ENCODE results near the gene ZNF480. TPM values are rescaled to one million over a fixed set of nuclear protein-coding genes. Genes with fewer than 3 reads are reported as not detected.

ZNF480 gene
- total and polyA plus RNA-seq, 2 donors (not counting 3 experiments of a cell fraction or from before 2014, with no cell fraction given), result 3.6 to 10.0 TPM

DNA sequence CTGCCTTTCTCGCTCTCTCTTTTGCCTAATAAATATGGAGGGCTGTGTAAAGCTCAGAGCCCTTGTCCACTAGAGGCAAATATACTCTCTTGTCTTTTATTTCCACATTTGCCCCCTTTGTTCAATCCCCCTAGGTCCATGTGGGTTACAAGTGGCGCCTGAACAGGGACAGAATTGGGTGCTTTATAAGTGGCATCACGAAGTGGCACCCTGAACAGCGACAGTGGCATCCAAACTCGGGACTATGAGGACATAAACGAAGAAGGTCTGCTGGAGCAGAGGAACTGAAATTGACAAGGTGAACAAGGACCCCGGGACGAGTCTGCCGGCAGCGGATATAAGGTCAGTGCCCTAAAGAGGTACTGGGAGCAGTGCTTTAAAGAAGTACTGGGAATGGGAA is 34.8 kb downstream of the ZNF480 start:
- no peak overlapping the region for H3K27ac ChIP-seq (ENCODE audit: insufficient read depth, low read depth, low read length)
- BruUV-seq (replicated peaks), result no TSS peak
- TF ChIP-seq EZH2 (IDR thresholded peaks at IDR 0.05; ENCODE audit: borderline replicate concordance, low read depth, low read length, severe bottlenecking), result no peak
- TF ChIP-seq MYC (IDR thresholded peaks at IDR 0.05; ENCODE audit: low read depth, low read length), result no peak
- no peak for TF ChIP-seq CTCF (IDR thresholded peaks at IDR 0.05; ENCODE audit: extremely low read depth in 1 of 2, insufficient read depth in 1 of 2, low read depth in 1 of 2, low read length in 2 of 2)
- TF ChIP-seq JUN (IDR thresholded peaks at IDR 0.05; ENCODE audit: borderline replicate concordance, insufficient read depth, insufficient read length, low read depth), result no peak
- TF ChIP-seq POLR2AphosphoS5 (IDR thresholded peaks at IDR 0.05; ENCODE audit: insufficient read depth, low read depth, low read length), result no peak
- TF ChIP-seq MAX (IDR thresholded peaks at IDR 0.05; ENCODE audit: insufficient read depth, insufficient read length), result no peak
- no peak for TF ChIP-seq POLR2A (IDR thresholded peaks at IDR 0.05; ENCODE audit: low read depth, low read length)
- no peak for TF ChIP-seq FOS (IDR thresholded peaks at IDR 0.05; ENCODE audit: borderline replicate concordance, insufficient read depth, low read length)
- TF ChIP-seq GATA2 (IDR thresholded peaks at IDR 0.05; ENCODE audit: insufficient read depth, insufficient read length, low read depth, low read length), result no peak
- intact Hi-C loops (cut with micrococcal nuclease) (no loop called here), dilution Hi-C loops (cut with MboI; ENCODE audit: extremely low pct_ligation_motif_present, low sequenced_read_pairs) (no loop called here)
- DNase-seq (ENCODE audit: low read depth, low spot score), result no peak
- H3K9me3 ChIP-seq (replicated peaks; ENCODE audit: control insufficient read depth, insufficient read depth, low read length), result peaks cover 8% of the 10 kb centered on the region
- POLR2A ChIA-PET, result no interaction called here
- H2AFZ ChIP-seq (ENCODE audit: low read depth, low read length), result no peak overlapping the region
- no peaks in the 10 kb centered on the region for H3K79me2 ChIP-seq (ENCODE audit: control insufficient read depth, insufficient read depth, low read length)
- H3K4me2 ChIP-seq (ENCODE audit: insufficient read depth, low read length), result no peak overlapping the region
- CTCF ChIA-PET, result no interaction called here
- H3K4me1 ChIP-seq (ENCODE audit: control insufficient read depth, extremely low read depth, insufficient read depth, low read length), result peaks cover 3% of the 10 kb centered on the region
- no peak for FAIRE-seq
- no peaks in the 10 kb centered on the region for H4K20me1 ChIP-seq (replicated peaks; ENCODE audit: control insufficient read depth, extremely low read depth, insufficient read depth, low read length)
- H3K4me3 ChIP-seq (replicated peaks in 1 of 3; ENCODE audit: insufficient read depth in 1 of 3, low read depth in 1 of 3, low read length in 3 of 3), result no peak overlapping the region
- H3K27me3 ChIP-seq (ENCODE audit: control insufficient read depth in 2 of 2, insufficient read depth in 2 of 2, low read length in 2 of 2), result no peaks in the 10 kb centered on the region
- H3K9ac ChIP-seq (replicated peaks; ENCODE audit: extremely low read depth, insufficient read depth, low read length), result no peak overlapping the region
- H3K36me3 ChIP-seq (ENCODE audit: control insufficient read depth in 2 of 2, extremely low read depth in 1 of 2, insufficient read depth in 2 of 2, low read length in 2 of 2), result no peaks in the 10 kb centered on the region
- no peaks in the 10 kb centered on the region for H3K9me1 ChIP-seq (replicated peaks; ENCODE audit: control insufficient read depth, extremely low read depth, insufficient read depth, low read length)

Data from endothelial cell of umbilical vein (primary cell).